Ascending aorta (tissue), 2 donors: ENCODE measurements around the gene RGS6. TPM values are rescaled to one million over a fixed set of nuclear protein-coding genes. Genes with fewer than 3 reads are reported as not detected.

ENCODE experiments used
- DNase-seq, 2 donors: peaks; one replicate each; pipeline ENCODE4 v3.0.0-alpha.2; 2019; ENCODE audit warnings: low spot score in 2 of 2
- H3K27ac ChIP-seq, 2 donors: fragments of 200-600 bp; sonication (generic); one replicate each; pipeline ENCODE4 v1.5.1; 2016 to 2017; ENCODE audit warnings: mild to moderate bottlenecking in 1 of 2
- H3K27me3 ChIP-seq: fragments of 200-600 bp; sonication (generic); one replicate; pipeline ENCODE4 v1.5.1; 2017
- H3K36me3 ChIP-seq, 2 donors: fragments of 200-600 bp; sonication (generic); one replicate each; pipeline ENCODE4 v1.5.1; 2016
- H3K4me1 ChIP-seq, 2 donors: fragments of 200-600 bp; sonication (generic); one replicate each; pipeline ENCODE4 v1.5.1; 2016 to 2017; ENCODE audit warnings: mild to moderate bottlenecking in 1 of 2
- H3K4me3 ChIP-seq, 2 donors: fragments of 200-600 bp; sonication (generic); one replicate each; pipeline ENCODE4 v1.5.1; 2016 to 2017; ENCODE audit warnings: mild to moderate bottlenecking in 1 of 2
- H3K9me3 ChIP-seq, 2 donors: fragments of 200-600 bp; sonication (generic); one replicate each; pipeline ENCODE4 v1.5.1; 2016
- intact Hi-C: fragments of 100-400 bp; cut with DNase I; formaldehyde crosslinking; loops from one replicate; pipeline ENCODE4 v1.15.1; 2023
- total RNA-seq: library from RNA; depleted of rRNA; stranded (reverse); fragments of >200 nt; gene quantifications from one replicate; pipeline ENCODE4 v1.1.0, GENCODE V29; 2016
- TF ChIP-seq, protein P1 (sequence below), 3 experiments: fragments of 200-600 bp in 2 of 3; fragments of 450-650 bp in 1 of 3; sonication (generic) in 2 of 3; IDR thresholded peaks; one replicate each; pipeline ENCODE4 v1.5.1; 2016 to 2019; ENCODE audit warnings: antibody characterized with exemption in 3 of 3, mild to moderate bottlenecking in 1 of 3, moderate library complexity in 1 of 3

The RGS6 gene
- total RNA-seq, 1 donor from 2014 or later = 0.11 TPM

DNA sequence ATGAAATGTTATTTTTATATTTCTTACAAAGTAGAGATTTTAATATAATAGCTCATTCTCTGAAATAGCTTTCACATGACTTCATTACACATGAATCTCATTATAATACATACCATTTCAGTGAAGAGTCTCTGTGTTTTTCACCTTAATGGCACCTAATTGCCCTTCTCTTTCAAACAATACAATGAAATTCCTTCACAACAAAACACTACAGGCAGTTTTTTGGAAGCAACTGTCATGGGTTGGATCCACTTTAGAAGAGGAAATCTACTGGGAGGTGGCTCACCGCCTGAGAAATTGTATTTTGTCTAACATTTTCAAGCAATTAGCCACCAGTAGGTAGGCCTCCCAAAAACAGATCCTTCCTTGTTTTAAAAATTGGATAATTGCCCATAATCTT lies 40.3 kb upstream of the RGS6 start:
- DNase-seq = no peak
- Histone ChIP-seq H3K4me3 (no peak overlapping the region), H3K27me3 (no peaks in the 10 kb centered on the region), H3K4me1 (no peaks in the 10 kb centered on the region), H3K36me3 (no peaks in the 10 kb centered on the region), H3K27ac (no peak overlapping the region), H3K9me3 (no peaks in the 10 kb centered on the region)
- TF ChIP-seq, protein P1, sequence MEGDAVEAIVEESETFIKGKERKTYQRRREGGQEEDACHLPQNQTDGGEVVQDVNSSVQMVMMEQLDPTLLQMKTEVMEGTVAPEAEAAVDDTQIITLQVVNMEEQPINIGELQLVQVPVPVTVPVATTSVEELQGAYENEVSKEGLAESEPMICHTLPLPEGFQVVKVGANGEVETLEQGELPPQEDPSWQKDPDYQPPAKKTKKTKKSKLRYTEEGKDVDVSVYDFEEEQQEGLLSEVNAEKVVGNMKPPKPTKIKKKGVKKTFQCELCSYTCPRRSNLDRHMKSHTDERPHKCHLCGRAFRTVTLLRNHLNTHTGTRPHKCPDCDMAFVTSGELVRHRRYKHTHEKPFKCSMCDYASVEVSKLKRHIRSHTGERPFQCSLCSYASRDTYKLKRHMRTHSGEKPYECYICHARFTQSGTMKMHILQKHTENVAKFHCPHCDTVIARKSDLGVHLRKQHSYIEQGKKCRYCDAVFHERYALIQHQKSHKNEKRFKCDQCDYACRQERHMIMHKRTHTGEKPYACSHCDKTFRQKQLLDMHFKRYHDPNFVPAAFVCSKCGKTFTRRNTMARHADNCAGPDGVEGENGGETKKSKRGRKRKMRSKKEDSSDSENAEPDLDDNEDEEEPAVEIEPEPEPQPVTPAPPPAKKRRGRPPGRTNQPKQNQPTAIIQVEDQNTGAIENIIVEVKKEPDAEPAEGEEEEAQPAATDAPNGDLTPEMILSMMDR (IDR thresholded peaks at IDR 0.05) = no peak
- intact Hi-C loops = no loop called here

DNA sequence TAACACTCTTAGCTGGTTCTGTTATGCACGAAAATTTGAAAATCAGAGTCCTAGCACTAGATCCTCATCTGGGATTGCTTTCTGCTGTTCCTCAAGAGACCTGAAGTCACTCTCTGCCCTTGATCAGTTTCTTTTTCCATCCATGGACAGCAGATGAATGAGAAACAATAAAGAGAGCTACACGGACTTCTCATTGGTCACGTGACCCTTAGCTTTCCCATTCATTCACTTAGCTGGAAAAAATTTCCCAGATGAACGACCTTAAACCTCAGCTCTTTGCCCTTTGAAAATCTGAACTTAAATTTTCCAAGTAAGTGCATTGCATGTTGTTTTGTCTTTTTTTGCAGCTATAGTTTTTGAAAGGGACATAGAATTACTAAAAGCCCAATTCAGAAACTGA lies 27.2 kb upstream of the RGS6 start:
- Histone ChIP-seq H3K27ac (no peak overlapping the region), H3K36me3 (no peaks in the 10 kb centered on the region), H3K9me3 (no peaks in the 10 kb centered on the region), H3K4me1 (no peaks in the 10 kb centered on the region), H3K4me3 (no peak overlapping the region), H3K27me3 (no peaks in the 10 kb centered on the region)
- TF ChIP-seq, protein P1 (IDR thresholded peaks at IDR 0.05) = no peak
- no peak for DNase-seq
- intact Hi-C loops = no loop called here

- Histone ChIP-seq H3K27ac (no peak overlapping the region), H3K4me3 (no peak overlapping the region), H3K9me3 (no peaks in the 10 kb centered on the region), H3K4me1 (no peaks in the 10 kb centered on the region), H3K36me3 (no peaks in the 10 kb centered on the region), H3K27me3 (no peaks in the 10 kb centered on the region)
- no peak for DNase-seq
- intact Hi-C loops = no loop called here
- TF ChIP-seq, protein P1 (IDR thresholded peaks at IDR 0.05) = no peak
These were observed 26.4 kb upstream of the RGS6 start for GRCh38 chr14:71905860-71906259.

- TF ChIP-seq, protein P1 (IDR thresholded peaks at IDR 0.05) = no peak
- no peak for DNase-seq
- Histone ChIP-seq H3K9me3 (no peaks in the 10 kb centered on the region), H3K36me3 (no peaks in the 10 kb centered on the region), H3K4me3 (no peak overlapping the region), H3K27ac (no peak overlapping the region), H3K4me1 (no peaks in the 10 kb centered on the region), H3K27me3 (no peaks in the 10 kb centered on the region)
- intact Hi-C loops = no loop called here
These were observed 24.3 kb upstream of the RGS6 start for GRCh38 chr14:71907793-71908515.

- intact Hi-C loops = no loop called here
- H3K9me3 ChIP-seq = no peaks in the 10 kb centered on the region
- no peaks in the 10 kb centered on the region for H3K4me1 ChIP-seq
- TF ChIP-seq, protein P1 (IDR thresholded peaks at IDR 0.05) = no peak
- H3K27ac ChIP-seq = no peak overlapping the region
- no peaks in the 10 kb centered on the region for H3K36me3 ChIP-seq
- H3K4me3 ChIP-seq = no peak overlapping the region
- no peak for DNase-seq
- H3K27me3 ChIP-seq = no peaks in the 10 kb centered on the region
These were observed 20.6 kb upstream of the RGS6 start for GRCh38 chr14:71911669-71912068.

- intact Hi-C loops = no loop called here
- H3K36me3 ChIP-seq = no peaks in the 10 kb centered on the region
- TF ChIP-seq, protein P1 (IDR thresholded peaks at IDR 0.05) = no peak
- DNase-seq = no peak
- H3K4me3 ChIP-seq = no peak overlapping the region
- no peaks in the 10 kb centered on the region for H3K4me1 ChIP-seq
- H3K27ac ChIP-seq = no peak overlapping the region
- no peaks in the 10 kb centered on the region for H3K9me3 ChIP-seq
- H3K27me3 ChIP-seq = no peaks in the 10 kb centered on the region
These were observed 18.9 kb upstream of the RGS6 start for GRCh38 chr14:71913342-71913741.
